CD8-positive, alpha-beta memory T cell (primary cell): ENCODE data around the gene FOXD1. TPM values are rescaled to one million over a fixed set of nuclear protein-coding genes. Genes with fewer than 3 reads are reported as not detected.

Experiments used
- CTCF ChIA-PET: fragments of 350-600 bp; sonication (Branson Sonifier 250); formaldehyde crosslinking; loops from one replicate; lab custom pipeline; 2021; ENCODE audit warnings: antibody characterized with exemption; lab: Charles Lee
- POLR2A ChIA-PET: fragments of 350-600 bp; sonication (Branson Sonifier 250); formaldehyde crosslinking; loops from one replicate; lab custom pipeline; 2021; ENCODE audit warnings: antibody characterized with exemption; lab: Charles Lee
- DNase-seq, 5 donors: peaks; one replicate each; pipeline versions ENCODE4 v3.0.0 to v3.0.0-alpha.2; 2020 to 2022; ENCODE audit warnings: mixed read lengths in 1 of 5
- H3K27ac ChIP-seq: one replicate; pipeline ENCODE4 v1.7.0; 2013; ENCODE audit warnings: low read depth, mild to moderate bottlenecking, low read length, moderate library complexity
- H3K27me3 ChIP-seq: 2 replicates; pipeline ENCODE4 v1.7.0; 2013; ENCODE audit warnings: low read length, mild to moderate bottlenecking; ENCODE audit not compliant: insufficient read depth, poor library complexity, severe bottlenecking
- H3K36me3 ChIP-seq: 2 replicates; pipeline ENCODE4 v1.7.0; 2013; ENCODE audit warnings: mild to moderate bottlenecking, low read length, moderate library complexity; ENCODE audit not compliant: insufficient read depth
- H3K4me1 ChIP-seq: 2 replicates; pipeline ENCODE4 v1.7.0; 2013; ENCODE audit warnings: mild to moderate bottlenecking, low read length, moderate library complexity; ENCODE audit not compliant: insufficient read depth
- H3K4me3 ChIP-seq: 2 replicates; pipeline ENCODE4 v1.7.0; 2013; ENCODE audit warnings: mild to moderate bottlenecking, low read length
- H3K9me3 ChIP-seq: 2 replicates; pipeline ENCODE4 v1.7.0; 2013; ENCODE audit warnings: mild to moderate bottlenecking, low read length
- H3K27ac Mint-ChIP-seq, 8 donors: one replicate each; pipeline ENCODE4 v1.8.0; 2020 to 2021; ENCODE audit warnings: mixed read lengths in 8 of 8, mild to moderate bottlenecking in 6 of 8, inconsistent platforms in 3 of 8, moderate library complexity in 3 of 8
- H3K27me3 Mint-ChIP-seq, 2 donors: one replicate each; pipeline ENCODE4 v1.8.0; 2020 to 2021; ENCODE audit warnings: mixed read lengths in 2 of 2, mild to moderate bottlenecking in 1 of 2, moderate library complexity in 1 of 2
- H3K36me3 Mint-ChIP-seq, 3 donors: one replicate each; pipeline ENCODE4 v1.8.0; 2020 to 2021; ENCODE audit warnings: mixed read lengths in 3 of 3, inconsistent platforms in 1 of 3, mild to moderate bottlenecking in 1 of 3
- H3K4me1 Mint-ChIP-seq, 3 donors: one replicate each; pipeline ENCODE4 v1.8.0; 2020 to 2021; ENCODE audit warnings: mixed read lengths in 3 of 3, inconsistent platforms in 1 of 3, mild to moderate bottlenecking in 1 of 3
- H3K4me3 Mint-ChIP-seq, 7 donors: one replicate each; pipeline ENCODE4 v1.8.0; 2020 to 2021; ENCODE audit warnings: mixed read lengths in 7 of 7, mild to moderate bottlenecking in 6 of 7, moderate library complexity in 4 of 7, inconsistent platforms in 2 of 7
- H3K9me3 Mint-ChIP-seq, 5 donors: one replicate each; pipeline ENCODE4 v1.8.0; 2020 to 2022; ENCODE audit warnings: mixed read lengths in 5 of 5, mild to moderate bottlenecking in 3 of 5, moderate library complexity in 2 of 5, inconsistent platforms in 1 of 5
- polyA plus RNA-seq: library from polyadenylated mRNA; unstranded; fragments of 300-500 nt; fragmentation: Illumina TruSeq; gene quantifications from one replicate; pipeline ENCODE4 v1.2.3, GENCODE V29; 2021
- total RNA-seq, 2 experiments: library from RNA; stranded (reverse); gene quantifications; one replicate each; pipeline ENCODE4 v1.2.3, GENCODE V29; 2021

FOXD1 gene
- total and polyA plus RNA-seq, 3 experiments from 2014 or later, result 0.09 to 0.22 TPM; not detected in 1

DNA sequence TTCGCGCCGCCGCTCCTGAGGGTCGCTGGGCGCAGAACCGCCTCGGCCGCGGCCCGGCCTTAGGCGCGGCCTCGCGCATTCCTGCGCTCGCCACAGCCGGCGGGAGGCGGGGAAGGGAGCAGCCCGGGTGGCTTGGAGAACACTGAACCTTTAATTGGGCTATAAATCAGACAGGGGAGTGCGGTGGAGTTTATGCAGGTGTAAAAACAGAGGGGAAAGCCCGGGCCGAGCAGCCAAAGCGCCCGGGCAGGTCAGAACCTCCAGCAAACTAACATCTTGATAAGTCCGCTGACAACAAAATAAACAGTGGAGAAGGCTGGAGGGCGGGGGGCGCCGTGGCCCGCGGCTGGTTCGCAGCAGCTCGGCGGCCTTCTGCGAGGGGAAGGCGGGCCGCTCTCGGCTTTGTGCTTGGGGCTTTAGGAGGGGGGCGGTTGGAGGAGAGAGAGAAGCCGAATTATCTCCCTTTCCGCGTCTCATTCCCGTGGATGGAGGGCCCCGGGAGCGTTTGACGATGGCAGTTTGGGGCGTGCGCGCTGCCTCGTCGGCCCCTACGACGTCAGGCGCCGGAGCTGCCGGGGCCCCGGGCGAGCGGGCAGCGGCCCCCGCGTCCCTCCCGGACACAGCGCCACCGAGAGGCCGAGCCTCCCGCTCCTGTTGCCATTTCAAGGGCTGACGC is 11.3 kb downstream of the FOXD1 start:
- Mint-ChIP-seq H3K36me3 (no peaks in the 10 kb centered on the region), H3K27ac (peak overlapping the region in 2 of 8 donors; percentile 14 to 49), H3K4me3 (peak overlapping the region; percentile 34 to 70 (median 59)), H3K4me1 (peaks cover 11 to 19% (median 13%) of the 10 kb centered on the region in 3 donors), H3K27me3 (peaks cover 80 to 88% of the 10 kb centered on the region in 2 donors), H3K9me3 (peaks cover 0 to 8% (median 3%) of the 10 kb centered on the region in 5 donors)
- Histone ChIP-seq H3K4me1 (peaks cover 13% of the 10 kb centered on the region), H3K36me3 (no peaks in the 10 kb centered on the region), H3K4me3 (no peak overlapping the region), H3K9me3 (no peaks in the 10 kb centered on the region), H3K27ac (no peak overlapping the region), H3K27me3 (peaks cover 73% of the 10 kb centered on the region)
- ChIA-PET CTCF (no interaction called here), POLR2A (no interaction called here)
- DNase-seq, result no peak

DNA sequence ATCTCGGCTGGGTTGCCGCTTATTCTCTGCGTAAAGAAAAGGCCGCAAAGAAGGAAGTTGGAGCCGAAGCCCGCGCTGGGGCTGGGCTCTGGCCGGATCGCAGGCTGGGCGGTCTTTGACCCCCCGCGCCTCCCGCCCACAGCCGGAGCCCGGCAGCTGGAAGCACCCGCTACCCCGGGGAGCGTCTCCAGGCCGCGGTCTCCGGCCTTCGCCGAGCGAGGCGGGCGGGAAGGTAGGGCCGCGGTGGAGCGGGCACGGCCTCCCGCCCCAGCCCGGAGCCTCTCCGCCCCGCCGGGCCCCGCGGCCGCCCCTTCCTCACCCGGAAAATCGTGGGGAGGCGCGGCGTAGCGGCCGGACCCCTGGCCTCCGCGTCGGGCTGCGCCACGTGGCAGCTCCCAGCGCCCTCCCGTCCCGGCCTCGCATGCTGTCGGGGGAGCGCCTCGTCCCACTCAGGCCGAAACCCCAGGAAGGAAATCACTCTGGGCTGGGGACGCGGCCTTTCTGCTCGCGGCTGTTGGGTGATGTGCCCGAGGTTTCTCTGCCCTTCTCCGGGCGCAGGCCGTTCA is 12.0 kb downstream of the FOXD1 start:
- Mint-ChIP-seq H3K4me1 (peaks cover 11 to 19% (median 13%) of the 10 kb centered on the region in 3 donors), H3K9me3 (peaks cover 0 to 7% (median 3%) of the 10 kb centered on the region in 5 donors), H3K36me3 (no peaks in the 10 kb centered on the region), H3K4me3 (peak overlapping the region in 4 of 7 donors; percentile 34 to 69 (median 52)), H3K27me3 (peaks cover 75 to 86% of the 10 kb centered on the region in 2 donors), H3K27ac (no peak overlapping the region)
- Histone ChIP-seq H3K27ac (no peak overlapping the region), H3K4me3 (no peak overlapping the region), H3K36me3 (no peaks in the 10 kb centered on the region), H3K9me3 (no peaks in the 10 kb centered on the region), H3K27me3 (peaks cover 67% of the 10 kb centered on the region), H3K4me1 (peaks cover 13% of the 10 kb centered on the region)
- POLR2A ChIA-PET, result no interaction called here
- DNase-seq, result no peak
- CTCF ChIA-PET, result no interaction called here

DNA sequence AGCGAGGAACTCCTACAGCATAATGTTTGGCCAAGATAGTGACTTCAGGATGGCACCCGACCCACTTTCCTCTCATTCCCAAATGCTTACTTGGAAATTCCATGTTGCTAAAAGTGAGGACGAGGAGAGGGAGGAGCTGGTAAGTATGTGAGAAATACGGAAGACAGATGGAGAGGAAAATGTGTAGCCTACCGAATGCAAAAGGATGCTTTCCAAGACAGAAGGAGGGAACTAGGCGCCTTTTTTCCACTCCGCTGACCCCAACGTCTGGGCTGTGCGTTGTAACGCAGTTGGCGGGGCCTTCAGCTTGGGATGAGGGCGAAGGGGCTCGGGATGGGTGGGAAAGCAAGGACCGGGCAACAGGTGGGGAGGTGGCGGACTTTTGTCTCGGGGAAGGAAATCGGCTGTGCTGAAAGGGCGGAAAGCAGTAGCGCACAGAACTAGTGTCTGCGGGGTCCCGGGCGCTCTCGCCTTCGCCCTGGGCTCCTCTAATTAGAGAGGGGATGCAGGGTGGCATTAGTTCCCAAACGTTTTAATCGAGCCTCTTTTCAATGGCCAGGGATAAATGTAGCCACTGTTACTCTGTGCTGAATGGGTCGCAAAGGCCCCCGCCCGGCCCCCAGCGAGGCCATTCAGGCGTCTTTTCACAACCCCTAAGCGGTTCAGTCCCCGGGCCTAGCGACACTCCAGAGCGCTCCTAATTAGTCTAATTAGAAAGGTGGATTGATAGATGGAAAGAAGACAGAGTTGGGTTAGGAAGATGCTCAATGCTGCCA is 12.6 kb downstream of the FOXD1 start:
- H3K27ac Mint-ChIP-seq, result peak overlapping the region in 2 of 8 donors; percentile 22 to 37
- H3K36me3 ChIP-seq, result no peaks in the 10 kb centered on the region
- no peak for DNase-seq
- ChIA-PET CTCF (no interaction called here), POLR2A (no interaction called here)
- no peak overlapping the region for H3K27ac ChIP-seq
- H3K27me3 ChIP-seq, result peaks cover 63% of the 10 kb centered on the region
- peak overlapping the region in 5 of 7 donors; percentile 21 to 47 (median 43) for H3K4me3 Mint-ChIP-seq
- H3K4me3 ChIP-seq, result no peak overlapping the region
- peaks cover 13% of the 10 kb centered on the region for H3K4me1 ChIP-seq
- H3K27me3 Mint-ChIP-seq, result peaks cover 70 to 83% of the 10 kb centered on the region in 2 donors
- no peaks in the 10 kb centered on the region for H3K36me3 Mint-ChIP-seq
- peaks cover 0 to 7% (median 2%) of the 10 kb centered on the region in 5 donors for H3K9me3 Mint-ChIP-seq
- H3K9me3 ChIP-seq, result no peaks in the 10 kb centered on the region
- peaks cover 11 to 19% (median 13%) of the 10 kb centered on the region in 3 donors for H3K4me1 Mint-ChIP-seq

DNA sequence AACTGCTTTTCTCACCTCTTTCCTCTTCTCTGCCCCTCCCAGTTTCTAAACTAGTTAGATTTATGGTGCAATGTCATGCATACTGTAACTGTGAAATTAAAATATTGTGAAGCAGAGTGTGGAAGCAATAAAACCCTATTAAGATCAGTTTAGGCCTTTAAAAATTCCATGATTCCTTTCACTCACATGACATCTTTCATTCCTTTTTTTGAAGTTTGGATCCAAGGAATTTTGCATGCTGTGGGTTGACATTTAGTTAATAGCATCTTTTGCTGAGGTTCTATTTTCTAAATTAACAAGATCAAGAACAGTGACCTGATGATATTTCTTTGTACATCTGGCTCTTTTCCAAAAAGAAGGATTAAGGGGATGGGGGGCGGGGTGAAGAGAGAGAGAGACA is 13.7 kb downstream of the FOXD1 start:
- H3K9me3 ChIP-seq, result no peaks in the 10 kb centered on the region
- CTCF ChIA-PET, result no interaction called here
- peaks cover 11 to 19% (median 13%) of the 10 kb centered on the region in 3 donors for H3K4me1 Mint-ChIP-seq
- no peak overlapping the region for H3K4me3 Mint-ChIP-seq
- H3K27me3 ChIP-seq, result peaks cover 54% of the 10 kb centered on the region
- peaks cover 0 to 4% (median 1%) of the 10 kb centered on the region in 5 donors for H3K9me3 Mint-ChIP-seq
- H3K4me3 ChIP-seq, result no peak overlapping the region
- POLR2A ChIA-PET, result no interaction called here
- no peaks in the 10 kb centered on the region for H3K36me3 ChIP-seq
- H3K27ac ChIP-seq, result no peak overlapping the region
- H3K36me3 Mint-ChIP-seq, result no peaks in the 10 kb centered on the region
- no peak overlapping the region for H3K27ac Mint-ChIP-seq
- peaks cover 13% of the 10 kb centered on the region for H3K4me1 ChIP-seq
- H3K27me3 Mint-ChIP-seq, result peaks cover 60 to 78% of the 10 kb centered on the region in 2 donors
- DNase-seq, result no peak

DNA sequence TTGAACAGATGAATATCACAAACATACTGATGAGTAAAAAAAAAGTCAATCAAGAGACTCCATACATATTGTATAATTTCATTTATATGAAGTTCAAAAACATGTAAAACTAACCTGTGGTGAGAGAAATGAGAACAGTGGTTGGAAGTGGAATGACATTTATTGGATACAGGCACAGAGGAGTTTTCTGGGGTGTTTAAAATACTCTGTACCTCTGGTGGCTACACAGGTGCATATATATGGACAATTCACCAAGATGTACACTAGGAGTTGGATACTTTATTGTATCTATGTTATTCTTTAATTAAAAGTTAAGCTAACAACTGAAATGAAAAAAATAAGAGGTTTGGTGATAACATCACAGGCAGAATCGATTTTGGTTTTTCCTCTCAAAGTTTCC is 14.1 kb downstream of the FOXD1 start:
- peaks cover 11 to 19% (median 13%) of the 10 kb centered on the region in 3 donors for H3K4me1 Mint-ChIP-seq
- no peak overlapping the region for H3K4me3 Mint-ChIP-seq
- no peak for DNase-seq
- Histone ChIP-seq H3K27me3 (peaks cover 50% of the 10 kb centered on the region), H3K27ac (no peak overlapping the region), H3K9me3 (no peaks in the 10 kb centered on the region), H3K4me3 (no peak overlapping the region), H3K4me1 (peaks cover 13% of the 10 kb centered on the region), H3K36me3 (no peaks in the 10 kb centered on the region)
- CTCF ChIA-PET, result no interaction called here
- peaks cover 57 to 75% of the 10 kb centered on the region in 2 donors for H3K27me3 Mint-ChIP-seq
- no peaks in the 10 kb centered on the region for H3K36me3 Mint-ChIP-seq
- no peak overlapping the region for H3K27ac Mint-ChIP-seq
- H3K9me3 Mint-ChIP-seq, result peaks cover 0 to 4% (median 1%) of the 10 kb centered on the region in 5 donors
- POLR2A ChIA-PET, result no interaction called here

DNA sequence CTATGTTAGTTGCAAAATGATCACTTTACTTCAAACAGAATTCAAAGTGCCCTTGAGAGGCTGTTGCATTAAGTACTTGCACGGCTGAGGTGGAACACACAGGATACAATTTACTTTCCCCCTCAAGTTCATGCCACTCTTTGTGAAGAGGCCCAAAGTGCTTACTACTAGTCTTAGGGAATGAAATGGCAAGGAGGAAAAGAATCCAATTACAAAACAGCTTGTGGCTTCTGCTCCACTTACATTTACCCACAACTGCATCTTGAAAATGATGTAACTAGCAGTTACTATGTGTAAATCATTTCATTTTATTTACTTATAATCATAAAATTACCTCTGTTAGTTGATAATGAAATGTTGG is 14.6 kb downstream of the FOXD1 start:
- H3K4me3 Mint-ChIP-seq, result no peak overlapping the region
- H3K4me1 Mint-ChIP-seq, result peaks cover 11 to 19% (median 13%) of the 10 kb centered on the region in 3 donors
- peaks cover 0 to 4% (median 1%) of the 10 kb centered on the region in 5 donors for H3K9me3 Mint-ChIP-seq
- no peak for DNase-seq
- H3K36me3 ChIP-seq, result no peaks in the 10 kb centered on the region
- peaks cover 13% of the 10 kb centered on the region for H3K4me1 ChIP-seq
- no peaks in the 10 kb centered on the region for H3K9me3 ChIP-seq
- POLR2A ChIA-PET, result no interaction called here
- H3K27ac Mint-ChIP-seq, result no peak overlapping the region
- peaks cover 46% of the 10 kb centered on the region for H3K27me3 ChIP-seq
- H3K27me3 Mint-ChIP-seq, result peaks cover 54 to 75% of the 10 kb centered on the region in 2 donors
- H3K36me3 Mint-ChIP-seq, result peaks cover 0 to 4% (median 0%) of the 10 kb centered on the region in 3 donors
- CTCF ChIA-PET, result no interaction called here
- no peak overlapping the region for H3K4me3 ChIP-seq
- no peak overlapping the region for H3K27ac ChIP-seq

DNA sequence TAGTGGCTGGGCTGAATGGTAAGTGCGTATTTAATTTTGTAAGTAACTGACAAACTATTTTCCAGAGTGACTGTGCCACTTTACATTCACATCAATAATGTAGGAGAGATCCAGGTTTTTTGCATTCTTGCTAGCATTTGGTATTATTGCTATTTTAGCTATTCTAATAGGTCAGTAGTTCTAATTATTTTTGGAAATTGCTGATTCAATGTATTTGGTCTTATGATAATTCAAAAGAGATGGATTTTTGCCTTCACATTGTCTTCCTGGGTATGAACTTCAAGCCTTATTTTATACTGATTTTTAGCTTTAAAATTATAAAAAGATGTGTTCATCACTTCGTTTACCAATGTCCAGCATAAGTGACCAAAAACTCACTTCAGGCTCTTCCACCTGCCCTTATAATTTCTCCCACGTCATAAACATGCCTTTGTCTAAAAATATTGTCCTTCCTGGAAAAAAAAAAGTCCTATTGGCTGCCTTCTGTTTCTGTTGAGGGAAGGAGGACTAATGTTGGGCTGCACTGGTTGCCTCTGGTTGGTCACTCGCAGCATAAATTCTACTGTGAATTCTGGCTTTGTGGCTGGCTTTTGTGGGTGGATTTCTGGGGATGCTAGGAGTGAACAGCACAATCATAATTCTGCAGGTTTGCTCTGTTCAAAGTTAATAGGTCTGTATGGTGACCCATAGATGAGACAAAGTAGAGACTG is 15.2 kb downstream of the FOXD1 start:
- H3K4me3 ChIP-seq, result no peak overlapping the region
- H3K4me1 ChIP-seq, result peaks cover 13% of the 10 kb centered on the region
- DNase-seq, result no peak
- ChIA-PET CTCF (no interaction called here), POLR2A (no interaction called here)
- no peak overlapping the region for H3K27ac Mint-ChIP-seq
- no peaks in the 10 kb centered on the region for H3K9me3 ChIP-seq
- peaks cover 40% of the 10 kb centered on the region for H3K27me3 ChIP-seq
- H3K27ac ChIP-seq, result no peak overlapping the region
- no peak overlapping the region for H3K4me3 Mint-ChIP-seq
- H3K9me3 Mint-ChIP-seq, result peaks cover 0 to 4% (median 1%) of the 10 kb centered on the region in 5 donors
- H3K27me3 Mint-ChIP-seq, result peaks cover 50 to 70% of the 10 kb centered on the region in 2 donors
- peaks cover 11 to 19% (median 13%) of the 10 kb centered on the region in 3 donors for H3K4me1 Mint-ChIP-seq
- H3K36me3 Mint-ChIP-seq, result peaks cover 0 to 4% (median 0%) of the 10 kb centered on the region in 3 donors
- H3K36me3 ChIP-seq, result no peaks in the 10 kb centered on the region
